ENCODE measurements around the gene TBX10.

GRCh38 chr11:67673902-67674301, 34.3 kb upstream of the TBX10 start:
- TF ChIP-seq POLR2AphosphoS5 (IDR thresholded peaks at IDR 0.05; ENCODE audit: low read depth, low read length) (no peak), POLR2A (IDR thresholded peaks at IDR 0.05; ENCODE audit: borderline replicate concordance, extremely low read depth, insufficient read depth, insufficient read length) (no peak), JUND (IDR thresholded peaks at IDR 0.05) (no peak)
- TF ChIP-seq, protein P1, sequence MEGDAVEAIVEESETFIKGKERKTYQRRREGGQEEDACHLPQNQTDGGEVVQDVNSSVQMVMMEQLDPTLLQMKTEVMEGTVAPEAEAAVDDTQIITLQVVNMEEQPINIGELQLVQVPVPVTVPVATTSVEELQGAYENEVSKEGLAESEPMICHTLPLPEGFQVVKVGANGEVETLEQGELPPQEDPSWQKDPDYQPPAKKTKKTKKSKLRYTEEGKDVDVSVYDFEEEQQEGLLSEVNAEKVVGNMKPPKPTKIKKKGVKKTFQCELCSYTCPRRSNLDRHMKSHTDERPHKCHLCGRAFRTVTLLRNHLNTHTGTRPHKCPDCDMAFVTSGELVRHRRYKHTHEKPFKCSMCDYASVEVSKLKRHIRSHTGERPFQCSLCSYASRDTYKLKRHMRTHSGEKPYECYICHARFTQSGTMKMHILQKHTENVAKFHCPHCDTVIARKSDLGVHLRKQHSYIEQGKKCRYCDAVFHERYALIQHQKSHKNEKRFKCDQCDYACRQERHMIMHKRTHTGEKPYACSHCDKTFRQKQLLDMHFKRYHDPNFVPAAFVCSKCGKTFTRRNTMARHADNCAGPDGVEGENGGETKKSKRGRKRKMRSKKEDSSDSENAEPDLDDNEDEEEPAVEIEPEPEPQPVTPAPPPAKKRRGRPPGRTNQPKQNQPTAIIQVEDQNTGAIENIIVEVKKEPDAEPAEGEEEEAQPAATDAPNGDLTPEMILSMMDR (IDR thresholded peaks at IDR 0.05 in 2 of 3, conservative IDR thresholded peaks at IDR 0.05 in 1 of 3; ENCODE audit: borderline replicate concordance in 1 of 3, insufficient read depth in 1 of 3, low read depth in 2 of 3, low read length in 2 of 3), result no peak

Measured in HCT116 (cell line).